HG03460 (cell line): ENCODE data around the gene PDYN.

Source experiments
- ATAC-seq: cut with Tn5 transposase; IDR thresholded peaks from one replicate; pipeline ENCODE4 v1.9.1; 2021; ENCODE audit not compliant: unreplicated experiment

PDYN gene

GRCh38 chr20:1952737-1953530, 40.9 kb downstream of the PDYN start:
- no peak for ATAC-seq

- ATAC-seq = no peak
Observed at GRCh38 chr20:1951436-1952115, 42.3 kb downstream of the PDYN start.

GRCh38 chr20:1950836-1951235, 43.0 kb downstream of the PDYN start:
- no peak for ATAC-seq

- ATAC-seq = no peak
Observed at GRCh38 chr20:1949347-1950100, 44.3 kb downstream of the PDYN start.

GRCh38 chr20:1947535-1947846, 46.4 kb downstream of the PDYN start:
- no peak for ATAC-seq

- no peak for ATAC-seq
Observed at GRCh38 chr20:1946762-1947534, 46.9 kb downstream of the PDYN start.

- ATAC-seq = no peak
Observed at GRCh38 chr20:1946442-1946761, 47.5 kb downstream of the PDYN start.

- ATAC-seq = no peak
Observed at GRCh38 chr20:1945660-1946059, 48.2 kb downstream of the PDYN start.

- no peak for ATAC-seq
Observed at GRCh38 chr20:1945134-1945618, 48.7 kb downstream of the PDYN start.

GRCh38 chr20:1944345-1945091, 49.3 kb downstream of the PDYN start:
- no peak for ATAC-seq

GRCh38 chr20:1943275-1944002, 50.4 kb downstream of the PDYN start:
- ATAC-seq = no peak

- no peak for ATAC-seq
Observed at GRCh38 chr20:1942486-1943274, 51.2 kb downstream of the PDYN start.

GRCh38 chr20:1942061-1942460, 51.8 kb downstream of the PDYN start:
- ATAC-seq = no peak

GRCh38 chr20:1941226-1941625, 52.6 kb downstream of the PDYN start:
- ATAC-seq = no peak

GRCh38 chr20:1940581-1940980, 53.3 kb downstream of the PDYN start:
- no peak for ATAC-seq

GRCh38 chr20:1939270-1939595, 54.6 kb downstream of the PDYN start:
- ATAC-seq = no peak

- ATAC-seq = no peak
Observed at GRCh38 chr20:1938464-1939269, 55.2 kb downstream of the PDYN start.

- ATAC-seq = no peak
Observed at GRCh38 chr20:1937316-1937976, 56.4 kb downstream of the PDYN start.
